ENCODE data around the gene SNTG2.
"Not testable (repeated sequence)": the region's sequence is repeated elsewhere in the genome, so short reads cannot be mapped to it uniquely, and the experiment has no call there.

The SNTG2 gene

GRCh38 chr2:1394709-1395408, 444.2 kb downstream of the SNTG2 start:
- FAIRE-seq: no peak

DNA sequence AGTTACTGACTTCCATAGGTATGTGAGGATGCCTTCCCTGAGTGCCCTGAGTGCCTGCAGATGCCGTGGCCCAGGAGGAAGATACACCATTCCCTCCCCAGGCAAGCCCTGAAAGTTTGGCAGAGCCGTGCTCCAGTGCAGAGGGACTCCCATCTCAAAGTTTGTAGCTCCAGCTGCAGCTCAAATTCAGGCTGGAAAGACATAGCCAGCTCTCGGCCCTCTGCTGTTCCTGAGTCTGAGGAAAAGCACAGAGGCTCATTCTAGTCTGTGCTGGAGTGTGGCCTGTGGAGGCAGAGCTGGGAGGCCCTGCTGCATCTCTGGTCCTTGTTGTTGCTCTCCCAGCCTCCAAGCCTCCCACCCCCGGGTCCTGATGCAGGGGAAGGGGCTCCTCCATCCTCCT, 446.7 kb downstream of the SNTG2 start:
- FAIRE-seq: no peak

DNA sequence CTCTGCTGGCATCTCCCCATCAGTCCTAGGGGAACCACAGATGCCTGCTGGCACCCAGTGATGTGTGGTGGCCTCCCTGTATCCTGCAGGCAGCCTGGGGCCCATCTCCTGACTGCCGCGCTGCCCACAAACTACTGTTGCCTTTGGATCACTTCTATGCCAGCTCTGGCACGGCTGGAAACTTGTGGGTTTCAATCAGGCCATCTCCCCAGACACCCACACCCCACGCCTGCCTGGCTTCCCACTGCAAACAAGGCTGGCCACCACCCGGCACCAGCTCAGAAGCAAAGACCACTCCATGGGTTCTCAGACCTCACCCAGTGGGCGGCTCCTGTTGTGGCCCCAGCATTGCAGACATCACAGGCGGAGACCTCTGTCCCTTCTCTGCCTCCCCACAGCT, 447.5 kb downstream of the SNTG2 start:
- FAIRE-seq: no peak

GRCh38 chr2:1400943-1401735, 450.5 kb downstream of the SNTG2 start:
- FAIRE-seq: no peak

GRCh38 chr2:1402064-1402463, 451.4 kb downstream of the SNTG2 start:
- FAIRE-seq: no peak

DNA sequence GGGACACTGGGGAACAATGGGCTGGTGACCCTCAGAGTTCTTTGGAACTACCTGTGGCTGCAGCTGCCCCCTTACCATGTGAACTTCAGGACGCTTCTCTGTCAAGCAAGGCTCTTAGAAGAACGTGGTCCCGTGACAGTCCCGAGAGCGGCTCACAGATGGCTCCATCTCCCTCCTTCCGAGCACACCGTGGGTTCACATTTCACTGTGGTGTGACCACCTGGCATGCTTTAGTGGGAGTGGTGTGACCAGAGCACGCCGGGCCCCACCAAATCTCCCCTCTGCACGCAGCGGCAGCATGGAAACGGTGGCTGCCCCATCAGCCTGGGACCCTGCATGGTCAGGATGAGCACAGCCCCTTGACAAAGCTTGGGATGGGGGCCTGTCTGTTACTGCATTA, 452.9 kb downstream of the SNTG2 start:
- FAIRE-seq: no peak

- FAIRE-seq: no peak
These were observed 454.5 kb downstream of the SNTG2 start for GRCh38 chr2:1405124-1405523.

DNA sequence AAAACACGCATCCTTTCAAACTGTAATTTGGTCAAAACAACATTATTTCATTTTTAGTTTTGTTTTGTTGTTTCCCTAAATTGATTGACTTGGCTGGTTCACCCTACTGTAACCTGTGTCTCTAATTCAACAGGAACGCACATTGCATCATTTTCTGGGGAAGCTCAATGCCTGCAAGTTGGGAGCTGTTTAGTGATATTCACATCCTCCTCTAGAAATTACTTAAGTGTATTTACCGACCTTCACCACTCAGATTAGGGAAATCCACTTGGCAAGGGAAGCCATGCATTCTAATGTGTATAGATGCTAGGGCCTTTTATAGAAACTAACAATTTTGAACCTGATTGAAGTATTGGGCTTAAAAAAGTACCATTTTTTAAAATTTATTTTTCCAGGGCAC, 455.3 kb downstream of the SNTG2 start:
- no peak for FAIRE-seq

- no peak for FAIRE-seq
These were observed 455.8 kb downstream of the SNTG2 start for GRCh38 chr2:1406434-1406833.

- no peak for FAIRE-seq
These were observed 457.5 kb downstream of the SNTG2 start for GRCh38 chr2:1407950-1408675.

GRCh38 chr2:1413156-1413710, 462.6 kb downstream of the SNTG2 start, which contains the start of gene TPO:
Gene TPO, plus strand, starts transcription at chr2:1413463. Its CDS starts 946 bp downstream, at chr2:1414409.
- FAIRE-seq: no peak

- no peak for FAIRE-seq
These were observed 463.5 kb downstream of the SNTG2 start for GRCh38 chr2:1414121-1414520.

- not testable (repeated sequence) for FAIRE-seq
These were observed 464.3 kb downstream of the SNTG2 start for GRCh38 chr2:1414901-1415300.

DNA sequence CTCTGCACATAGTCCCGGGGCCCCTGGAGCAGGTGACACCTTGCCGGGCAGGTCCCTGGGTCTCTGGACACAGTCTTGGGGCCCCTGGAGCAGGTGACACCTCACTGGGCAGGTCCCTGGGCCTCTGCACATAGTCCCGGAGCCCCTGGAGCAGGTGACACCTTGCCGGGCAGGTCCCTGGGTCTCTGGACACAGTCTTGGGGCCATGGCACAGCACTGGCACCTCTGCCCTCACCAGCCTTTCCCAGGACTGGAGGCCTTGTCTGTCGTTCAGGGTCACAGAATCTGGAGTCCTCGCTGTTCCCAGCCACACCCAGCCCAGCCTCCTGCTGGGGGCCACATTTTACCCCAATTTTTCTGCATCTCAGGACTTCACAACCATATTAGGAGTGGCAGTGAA, 464.9 kb downstream of the SNTG2 start:
- FAIRE-seq: no peak

Measured in G401.6 (cell line).